ENCODE results near the gene MCOLN1. TPM values are rescaled to one million over a fixed set of nuclear protein-coding genes. Genes with fewer than 3 reads are reported as not detected.

MCOLN1 gene
- total RNA-seq, 1 donor from 2014 or later = 6.6 TPM

DNA sequence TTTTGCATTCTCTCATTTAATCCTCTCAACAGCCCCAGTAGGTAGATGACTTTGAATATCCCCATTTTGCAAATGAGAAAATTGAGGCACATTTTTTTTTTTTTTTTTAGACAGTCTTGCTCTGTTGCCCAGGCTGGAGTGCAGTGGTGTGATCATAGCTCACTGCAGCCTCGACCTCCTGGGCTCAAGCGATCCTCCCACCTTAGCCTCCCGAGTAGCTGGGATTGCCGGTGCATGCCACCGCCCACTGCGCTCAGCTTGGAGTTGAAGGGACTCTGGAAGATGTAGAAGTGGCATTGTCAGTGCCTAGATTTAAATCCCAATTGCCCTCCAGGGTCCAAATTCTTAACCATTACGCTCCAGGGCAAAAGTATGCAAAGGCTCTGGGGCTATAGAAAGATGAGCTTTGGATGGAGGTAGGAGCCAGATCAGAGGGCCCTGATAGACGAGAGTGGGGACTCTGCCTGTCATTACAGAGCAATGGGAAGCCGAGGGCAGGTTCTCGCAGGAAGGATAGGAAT, 813 bp upstream of the MCOLN1 start:
- Histone ChIP-seq H3K4me3 (peak overlapping the region; percentile 72), H3K4me1 (peaks cover 10% of the 10 kb centered on the region), H4K20me1 (ENCODE audit: low read depth) (peaks cover 4% of the 10 kb centered on the region), H3K27ac (no peak overlapping the region), H3K27me3 (no peaks in the 10 kb centered on the region), H3K36me3 (no peaks in the 10 kb centered on the region), H2AFZ (replicated peaks) (no peak overlapping the region), H3K9me3 (ENCODE audit: low read depth) (no peaks in the 10 kb centered on the region), H3K4me2 (peak overlapping the region; percentile 80), H3K9ac (no peak overlapping the region), H3K79me2 (ENCODE audit: low read depth) (peaks cover 16% of the 10 kb centered on the region), H3F3A (ENCODE audit: low read depth) (peaks cover 11% of the 10 kb centered on the region)
- no peaks in the 10 kb centered on the region for H3K9me3 Mint-ChIP-seq
- H3K36me3 Mint-ChIP-seq = peaks cover 6% of the 10 kb centered on the region
- peaks cover 23% of the 10 kb centered on the region for H3K4me1 Mint-ChIP-seq
- H3K4me3 Mint-ChIP-seq = peak overlapping the region; percentile 83
- peak overlapping the region; percentile 72 for H3K27ac Mint-ChIP-seq
- peaks cover 9% of the 10 kb centered on the region for H3K27me3 Mint-ChIP-seq (ENCODE audit: insufficient read depth, low read depth)
- DNase-seq (ENCODE audit: low spot score) = peak; percentile 4
- TF ChIP-seq CTCF (IDR thresholded peaks at IDR 0.05) (no peak), EZH2phosphoT487 (IDR thresholded peaks at IDR 0.05) (no peak), EZH2 (IDR thresholded peaks at IDR 0.05) (no peak)

- Histone ChIP-seq H4K20me1 (ENCODE audit: low read depth) (peaks cover 4% of the 10 kb centered on the region), H3K27me3 (no peaks in the 10 kb centered on the region), H3K36me3 (no peaks in the 10 kb centered on the region), H3K9me3 (ENCODE audit: low read depth) (no peaks in the 10 kb centered on the region), H3F3A (ENCODE audit: low read depth) (peaks cover 11% of the 10 kb centered on the region), H2AFZ (replicated peaks) (no peak overlapping the region), H3K4me1 (peaks cover 10% of the 10 kb centered on the region), H3K4me3 (peak overlapping the region; percentile 72), H3K9ac (peak overlapping the region; percentile 51), H3K4me2 (peak overlapping the region; percentile 85), H3K27ac (no peak overlapping the region), H3K79me2 (ENCODE audit: low read depth) (peaks cover 2% of the 10 kb centered on the region)
- Mint-ChIP-seq H3K4me3 (peak overlapping the region; percentile 83), H3K36me3 (peaks cover 6% of the 10 kb centered on the region), H3K27ac (no peak overlapping the region), H3K4me1 (peaks cover 14% of the 10 kb centered on the region), H3K27me3 (ENCODE audit: insufficient read depth, low read depth) (peaks cover 10% of the 10 kb centered on the region), H3K9me3 (no peaks in the 10 kb centered on the region)
- peak; percentile 42 for DNase-seq (ENCODE audit: low spot score)
- TF ChIP-seq EZH2 (IDR thresholded peaks at IDR 0.05) = no peak
- TF ChIP-seq EZH2phosphoT487 (IDR thresholded peaks at IDR 0.05) = no peak
- TF ChIP-seq CTCF (IDR thresholded peaks at IDR 0.05) = no peak
Measured at GRCh38 chr19:7522923-7523667, 671 bp downstream of the MCOLN1 start.

GRCh38 chr19:7524523-7524922, 2.1 kb downstream of the MCOLN1 start:
- Histone ChIP-seq H3K79me2 (ENCODE audit: low read depth) (no peaks in the 10 kb centered on the region), H4K20me1 (ENCODE audit: low read depth) (peaks cover 4% of the 10 kb centered on the region), H3K36me3 (no peaks in the 10 kb centered on the region), H3K27me3 (no peaks in the 10 kb centered on the region), H3K4me1 (peaks cover 10% of the 10 kb centered on the region), H3K4me3 (no peak overlapping the region), H3K27ac (no peak overlapping the region), H2AFZ (replicated peaks) (no peak overlapping the region), H3K4me2 (no peak overlapping the region), H3F3A (ENCODE audit: low read depth) (peaks cover 11% of the 10 kb centered on the region), H3K9me3 (ENCODE audit: low read depth) (no peaks in the 10 kb centered on the region), H3K9ac (no peak overlapping the region)
- Mint-ChIP-seq H3K9me3 (no peaks in the 10 kb centered on the region), H3K27ac (no peak overlapping the region), H3K4me3 (peak overlapping the region; percentile 50), H3K36me3 (peaks cover 2% of the 10 kb centered on the region), H3K4me1 (peaks cover 14% of the 10 kb centered on the region), H3K27me3 (ENCODE audit: insufficient read depth, low read depth) (peaks cover 11% of the 10 kb centered on the region)
- TF ChIP-seq CTCF (IDR thresholded peaks at IDR 0.05) = no peak
- TF ChIP-seq EZH2 (IDR thresholded peaks at IDR 0.05) = no peak
- no peak for TF ChIP-seq EZH2phosphoT487 (IDR thresholded peaks at IDR 0.05)
- no peak for DNase-seq (ENCODE audit: low spot score)
